Activated T-helper 1 cell treated with Interleukin-2 at 50 U/mL for 16 hours (primary cell): ENCODE results near the gene STMND1.

Experiments
- DNase-seq: peaks from one replicate; pipeline ENCODE4 v3.0.0-alpha.2; 2020; ENCODE audit warnings: low read depth

Gene STMND1

DNA sequence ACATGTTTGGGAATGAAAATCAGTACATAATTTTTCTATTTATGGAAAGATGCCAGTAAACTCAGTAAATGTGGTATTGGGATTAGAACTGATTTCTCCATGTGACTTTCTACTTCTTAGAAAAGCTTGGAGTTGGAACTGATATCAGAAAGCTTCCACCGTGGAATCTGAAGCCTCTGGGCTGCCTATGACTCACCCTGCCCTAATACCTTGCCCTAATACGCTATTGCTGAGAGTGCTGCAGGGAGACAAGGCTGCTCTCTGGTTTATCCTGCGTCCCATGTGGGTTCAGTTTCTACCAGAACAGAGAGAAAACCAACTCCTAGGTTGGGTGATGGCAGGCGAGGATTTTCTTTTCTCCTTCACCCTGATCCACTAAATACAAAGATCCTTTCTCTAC lies 3.3 kb upstream of the STMND1 start:
- no peak for DNase-seq

DNA sequence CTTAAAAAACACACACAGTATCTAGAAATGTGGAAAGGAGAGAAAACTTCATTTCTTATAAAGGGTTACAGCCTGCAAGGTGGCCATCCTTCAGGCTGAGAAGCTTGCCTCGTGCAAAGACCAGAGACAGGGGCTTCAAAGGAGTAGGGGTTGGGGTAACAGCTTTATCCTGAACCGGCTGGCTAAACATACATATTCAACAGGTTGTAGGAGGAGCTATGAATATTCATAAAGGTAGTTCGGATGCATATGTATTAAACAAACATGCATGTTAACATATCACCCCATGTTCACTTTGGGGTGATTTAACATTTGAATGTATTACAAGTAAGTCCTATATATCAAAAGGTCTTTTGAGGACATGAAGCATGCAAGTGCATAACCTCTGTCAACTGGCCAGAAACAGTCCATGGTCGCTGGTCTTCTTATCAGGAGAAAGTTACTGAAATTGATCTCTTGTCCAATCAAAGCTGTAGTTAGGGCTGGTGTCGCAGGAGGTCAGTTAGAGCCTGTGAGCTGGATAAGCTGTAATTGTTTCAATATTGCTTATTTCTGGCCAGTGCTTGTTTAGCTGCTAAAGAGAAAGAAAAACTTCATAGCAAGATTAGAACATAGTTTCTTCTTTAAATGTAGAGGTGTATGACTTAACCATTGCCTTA lies 2.3 kb upstream of the STMND1 start:
- DNase-seq: no peak

DNA sequence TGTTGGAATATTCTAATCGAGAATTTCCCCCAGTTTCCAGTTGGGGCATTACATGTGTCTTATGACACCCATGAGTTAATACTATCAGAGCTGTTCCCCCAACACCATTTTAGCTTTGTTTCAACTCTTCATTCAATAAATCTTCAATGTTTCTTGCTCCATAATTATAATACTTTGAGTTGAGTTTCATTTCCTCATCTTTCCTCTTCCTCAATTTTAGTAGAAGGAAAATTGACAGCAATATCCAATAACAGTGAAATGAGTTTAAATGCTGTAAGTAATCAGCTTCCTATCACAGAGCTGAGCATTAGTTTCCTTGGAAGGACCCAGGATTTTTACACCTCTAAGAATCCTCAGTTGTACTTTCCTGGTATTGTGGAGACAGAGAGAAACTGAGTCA lies 1.0 kb upstream of the STMND1 start:
- DNase-seq: no peak

DNA sequence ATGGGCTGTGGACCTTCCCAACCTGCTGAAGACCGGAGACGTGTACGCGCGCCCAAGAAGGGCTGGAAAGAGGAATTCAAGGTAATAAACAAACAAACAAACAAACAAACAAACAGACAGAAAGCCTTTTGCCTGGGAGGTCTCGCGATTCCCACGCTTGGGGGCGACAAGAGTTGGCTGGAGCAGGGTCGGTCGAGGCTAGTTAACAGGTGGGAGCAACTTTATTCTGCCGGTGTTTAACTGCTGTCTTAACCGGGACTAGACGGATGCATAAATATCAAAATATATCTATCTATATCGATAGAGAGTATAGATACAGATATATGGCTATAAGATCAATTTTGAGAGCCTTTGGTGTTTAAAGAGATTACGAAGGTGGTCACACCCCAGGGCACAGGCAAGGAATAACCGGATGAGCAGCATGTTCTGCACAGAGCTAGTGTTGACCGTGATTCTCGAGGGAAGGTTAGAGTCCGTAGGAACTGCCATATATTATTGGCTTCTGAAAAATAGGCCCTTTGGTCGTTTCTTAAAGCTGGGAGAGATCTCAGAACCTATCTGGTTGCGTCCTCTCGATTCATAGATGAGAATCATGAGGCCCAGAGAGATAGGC lies 514 bp downstream of the STMND1 start:
- no peak for DNase-seq

DNA sequence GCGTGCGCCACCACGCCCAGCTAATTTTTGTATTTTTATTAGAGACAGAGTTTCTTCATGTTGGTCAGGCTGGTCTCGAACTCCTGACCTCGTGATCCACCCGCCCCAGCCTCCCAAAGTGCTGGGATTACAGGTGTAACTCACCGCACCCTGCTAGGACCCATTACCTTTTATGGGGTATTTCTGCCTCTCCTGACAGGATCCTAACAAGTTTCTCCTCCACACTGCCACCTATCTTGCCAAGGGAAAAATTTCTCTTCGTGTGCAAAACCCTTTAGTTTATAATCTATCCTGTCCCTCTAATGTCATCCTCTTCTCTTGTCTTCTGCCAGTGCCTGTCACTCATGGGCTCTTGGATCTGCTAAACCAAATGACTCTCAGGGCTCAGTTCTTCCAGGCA lies 1.9 kb downstream of the STMND1 start:
- no peak for DNase-seq

DNA sequence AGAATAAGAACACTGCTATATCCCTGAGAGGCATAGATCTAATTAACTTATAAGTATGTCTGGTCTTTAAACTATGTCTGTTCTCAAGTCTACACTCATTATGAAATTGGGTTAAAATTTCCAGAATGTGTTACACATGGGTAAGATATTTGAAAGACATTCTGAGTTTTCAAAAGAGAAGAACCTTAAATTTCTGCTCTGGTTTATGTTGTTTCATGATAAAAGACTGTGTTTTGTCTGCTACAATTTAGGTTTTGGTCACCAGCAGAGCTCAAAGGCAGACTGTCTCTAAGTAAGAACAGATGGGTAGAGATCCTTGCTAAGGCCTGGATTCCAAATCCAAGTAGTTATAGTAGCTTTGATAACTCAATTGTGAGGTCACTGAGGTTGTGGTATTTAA lies 6.0 kb downstream of the STMND1 start:
- no peak for DNase-seq

DNA sequence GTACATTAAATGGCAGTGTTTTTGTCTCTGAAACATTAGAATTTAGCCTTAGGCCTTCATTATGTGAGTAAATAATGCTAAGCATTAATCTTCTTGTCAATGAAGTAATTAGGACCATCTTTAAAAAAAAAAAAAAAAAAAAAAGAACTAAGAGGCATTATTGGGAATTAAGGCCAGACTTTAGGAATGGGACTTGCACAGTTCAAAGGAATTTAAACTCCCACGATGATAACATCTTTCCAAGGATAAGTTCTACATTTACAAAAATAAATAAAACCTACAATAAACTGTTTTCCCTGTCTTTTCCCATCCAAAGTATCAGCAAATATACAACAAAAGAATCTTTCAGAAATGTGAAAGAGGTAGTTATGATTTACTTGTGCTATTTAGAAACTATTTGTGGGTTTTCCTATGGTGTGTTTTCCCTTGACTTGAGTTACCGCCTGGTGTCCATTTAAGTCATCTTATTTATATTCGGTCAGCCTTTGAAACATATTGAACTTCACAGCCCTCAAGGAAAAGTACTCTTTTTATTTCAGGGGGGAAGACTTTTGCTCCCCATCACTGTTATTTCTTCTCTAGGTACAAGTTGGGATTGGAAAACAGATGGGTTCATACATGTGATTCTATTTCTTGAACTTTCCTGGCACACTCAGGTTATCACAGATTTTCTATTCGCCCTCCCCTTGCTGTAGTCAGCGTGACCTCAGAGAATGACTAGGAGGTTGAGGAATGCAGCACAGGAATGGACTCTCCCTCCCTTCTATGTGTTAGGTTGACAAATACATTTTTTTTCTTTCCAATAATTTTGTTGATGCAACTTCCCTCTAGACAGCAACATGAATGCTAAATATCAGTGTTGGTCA lies 13.6 kb downstream of the STMND1 start:
- DNase-seq: no peak

DNA sequence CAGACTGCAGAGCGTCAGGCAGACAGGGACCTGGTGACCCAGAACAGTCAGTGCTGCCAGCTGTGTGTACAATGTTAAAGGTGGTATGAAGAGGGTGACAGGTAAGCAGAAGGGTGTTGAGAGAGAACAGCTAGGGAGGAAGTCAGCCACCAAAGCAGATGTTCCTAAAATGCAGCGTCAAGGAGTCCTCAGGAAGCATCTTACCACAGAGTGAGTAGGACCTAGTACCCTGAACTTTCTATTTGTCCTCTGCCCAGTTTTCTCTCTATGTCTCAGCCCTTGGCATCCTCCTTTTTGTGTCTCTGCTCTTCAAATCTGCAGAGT lies 14.2 kb downstream of the STMND1 start:
- no peak for DNase-seq

DNA sequence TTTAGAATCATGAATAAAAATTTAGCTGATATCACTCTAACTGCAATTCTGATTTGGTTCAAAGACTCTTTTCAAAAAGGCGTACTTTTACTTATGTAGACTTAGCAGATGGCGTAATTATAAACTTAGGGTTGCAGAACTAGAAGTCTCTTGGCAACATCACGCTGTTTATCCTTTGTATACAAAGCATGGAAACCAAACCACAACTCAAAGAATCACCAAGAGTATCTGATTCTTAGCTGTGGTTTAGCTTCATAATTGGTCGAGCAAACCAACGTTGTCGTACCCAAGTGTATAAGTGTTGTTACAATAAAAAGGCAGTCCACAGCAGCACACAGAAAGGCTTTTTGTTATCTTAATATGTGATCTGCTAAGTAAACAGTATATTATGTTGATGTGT lies 18.2 kb downstream of the STMND1 start:
- DNase-seq: no peak

DNA sequence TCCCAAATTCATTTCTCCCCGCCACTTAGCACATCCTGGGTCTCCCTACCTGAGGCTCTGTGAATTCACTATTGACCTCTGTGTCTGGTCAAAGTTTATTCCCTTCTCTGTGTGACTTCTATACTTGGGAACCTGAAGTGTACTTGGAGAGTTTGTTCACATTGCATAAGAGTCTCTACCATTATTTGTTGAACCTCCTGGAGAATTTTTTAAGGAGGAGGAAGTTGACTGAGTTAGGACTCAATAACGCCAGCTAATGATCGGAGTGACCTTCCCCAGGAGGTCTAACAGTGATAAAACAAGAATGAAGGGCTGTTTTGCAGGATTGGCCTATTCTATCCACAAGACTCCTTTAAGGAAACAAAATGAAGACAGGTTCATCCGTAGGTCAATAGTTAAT lies 23.6 kb downstream of the STMND1 start:
- DNase-seq: no peak

DNA sequence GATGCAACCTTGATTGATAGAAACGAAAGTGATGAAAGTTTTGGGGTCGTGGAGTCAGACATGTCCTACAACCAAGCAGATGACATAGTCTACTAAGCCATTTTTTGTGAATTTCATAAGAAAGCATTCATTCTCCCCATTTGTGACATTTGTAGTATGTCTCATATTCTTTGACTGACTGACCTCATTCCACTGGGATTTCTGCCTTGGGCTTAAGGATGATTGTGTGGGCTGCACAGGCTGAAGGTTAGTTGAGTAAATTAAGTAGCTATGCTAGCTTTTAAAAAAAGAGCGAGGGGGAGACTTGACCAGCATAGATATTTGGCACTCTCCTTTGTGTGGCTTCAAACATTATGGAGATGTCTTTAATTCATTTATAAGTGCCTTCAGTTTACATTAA lies 28.9 kb downstream of the STMND1 start:
- DNase-seq: no peak

DNA sequence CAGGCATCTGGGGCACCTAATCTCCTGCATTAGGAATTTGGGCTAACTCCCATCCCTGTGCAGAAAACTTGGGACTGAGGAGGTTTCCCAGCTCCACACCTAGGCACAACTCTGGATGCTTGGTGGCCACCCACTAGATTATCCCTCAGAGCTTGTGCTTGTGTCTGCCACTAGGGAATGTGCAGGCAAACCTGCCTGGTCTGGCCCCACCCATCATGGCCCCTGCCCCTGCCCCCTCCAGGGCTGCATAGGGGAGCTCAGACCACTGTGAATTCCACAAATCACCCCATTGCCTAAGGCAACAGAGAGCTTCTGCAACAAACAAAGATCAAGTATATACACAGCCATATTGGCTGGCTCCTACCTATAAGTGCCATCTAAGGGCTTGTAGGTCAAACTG lies 31.1 kb downstream of the STMND1 start:
- no peak for DNase-seq

DNA sequence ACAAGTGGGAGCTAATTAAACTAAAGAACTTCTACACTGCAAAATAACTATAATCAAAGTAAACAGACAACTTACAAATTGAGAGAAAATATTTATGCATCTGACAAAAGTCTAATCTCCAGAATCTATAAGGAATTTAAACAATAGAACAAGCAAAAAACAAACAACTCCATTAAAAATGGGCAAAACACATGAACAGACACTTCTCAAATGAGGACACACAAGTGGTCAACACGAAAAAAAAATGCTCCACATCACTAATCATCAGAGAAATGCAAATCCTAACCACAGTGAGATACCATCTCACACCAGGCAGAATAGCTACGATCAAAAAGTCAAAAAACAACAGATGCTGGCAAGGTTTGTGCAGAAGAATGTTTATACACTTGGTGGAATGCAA lies 36.2 kb downstream of the STMND1 start:
- DNase-seq: no peak

DNA sequence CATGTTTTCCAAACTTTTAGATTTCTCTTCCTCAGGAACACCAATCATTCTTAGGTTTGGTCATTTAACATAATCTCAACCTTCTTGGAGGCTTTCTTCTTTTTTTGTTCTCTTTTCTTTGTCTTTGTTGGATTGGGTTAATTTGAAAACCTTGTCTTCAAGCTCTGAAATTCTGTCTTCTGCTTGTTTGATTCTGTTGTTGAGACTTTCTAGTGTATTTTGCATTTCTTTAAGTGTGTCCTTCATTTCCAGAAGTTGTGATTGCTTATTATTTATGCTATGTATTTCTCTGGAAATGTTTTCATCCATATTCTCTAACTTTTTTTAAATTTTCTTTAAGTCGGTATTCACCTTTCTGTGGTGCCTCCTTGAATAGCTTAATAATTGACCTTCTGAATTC lies 42.2 kb downstream of the STMND1 start:
- DNase-seq: no peak

DNA sequence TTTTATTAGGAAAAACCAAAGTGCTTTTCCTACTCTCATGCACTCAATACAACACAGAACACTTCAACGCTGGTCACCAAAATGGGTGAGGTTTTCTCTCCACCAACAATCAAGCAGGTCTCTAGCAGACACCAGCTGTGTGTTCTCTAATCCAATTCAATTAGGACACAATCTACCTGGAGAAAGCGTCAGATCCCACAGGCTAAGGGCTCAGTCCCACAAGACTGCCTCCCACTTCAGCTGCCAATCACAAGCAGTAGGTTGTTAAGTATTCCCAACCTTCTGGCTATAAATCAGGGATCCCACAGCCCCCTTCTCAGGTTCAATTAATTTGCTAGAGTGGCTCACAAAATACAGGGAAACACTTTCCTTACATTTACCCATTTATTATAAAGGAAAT lies 47.7 kb downstream of the STMND1 start:
- DNase-seq: no peak

DNA sequence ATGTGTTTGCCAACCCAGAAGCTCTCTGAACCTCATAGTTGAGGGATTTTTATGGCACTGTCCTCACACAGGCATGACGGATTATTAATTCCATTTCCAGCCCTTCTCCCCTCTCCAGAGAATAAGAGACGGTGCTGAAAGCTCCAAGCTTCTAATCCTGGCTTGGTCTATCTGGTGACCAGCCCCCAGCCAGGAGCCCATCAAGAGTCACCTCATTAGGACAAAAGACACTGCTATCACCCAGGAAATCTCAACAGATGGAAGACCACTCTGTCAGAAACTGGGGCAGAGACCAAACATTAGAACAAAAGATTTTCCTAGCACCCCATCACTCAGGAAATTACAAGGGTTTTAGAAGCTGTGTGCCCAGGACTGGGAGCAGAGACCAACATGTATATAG lies 48.2 kb downstream of the STMND1 start:
- no peak for DNase-seq

DNA sequence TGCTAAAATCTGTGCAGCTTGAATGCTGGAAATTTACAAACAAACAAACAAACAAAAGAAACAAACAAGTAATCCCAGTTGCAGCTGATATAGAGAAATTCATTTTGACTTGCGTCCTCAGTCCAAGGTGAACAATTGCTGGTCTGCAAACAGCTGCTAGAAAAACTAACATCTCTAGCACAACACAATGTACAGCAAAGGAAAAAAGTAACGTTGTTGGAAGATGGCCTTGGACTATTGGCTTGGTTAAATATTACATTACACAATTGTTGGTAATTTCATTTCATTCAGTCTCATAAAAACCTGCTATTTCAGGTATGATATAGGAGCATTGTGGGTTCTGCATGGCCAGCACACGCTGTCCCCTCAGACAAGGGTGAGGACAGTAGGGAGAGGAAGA lies 50.0 kb downstream of the STMND1 start:
- no peak for DNase-seq

DNA sequence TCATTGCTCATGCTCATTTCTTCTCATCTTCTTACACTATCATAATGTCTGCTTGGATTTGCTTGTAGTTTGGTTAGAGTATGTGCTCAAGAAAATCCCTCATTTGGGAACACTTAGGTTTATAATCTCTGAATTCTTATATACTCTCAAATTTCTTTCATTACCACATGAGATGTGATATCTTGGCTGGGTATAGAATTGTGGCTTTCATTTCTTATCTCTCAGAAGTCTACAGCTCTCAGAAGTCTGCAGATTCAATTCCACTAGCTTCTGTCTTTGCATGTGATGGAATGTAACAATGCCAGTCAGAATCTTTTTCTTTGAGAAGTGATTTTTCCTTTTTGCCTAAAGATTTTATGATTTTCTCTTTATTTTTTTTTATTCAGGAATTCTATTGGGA lies 50.9 kb downstream of the STMND1 start:
- no peak for DNase-seq

DNA sequence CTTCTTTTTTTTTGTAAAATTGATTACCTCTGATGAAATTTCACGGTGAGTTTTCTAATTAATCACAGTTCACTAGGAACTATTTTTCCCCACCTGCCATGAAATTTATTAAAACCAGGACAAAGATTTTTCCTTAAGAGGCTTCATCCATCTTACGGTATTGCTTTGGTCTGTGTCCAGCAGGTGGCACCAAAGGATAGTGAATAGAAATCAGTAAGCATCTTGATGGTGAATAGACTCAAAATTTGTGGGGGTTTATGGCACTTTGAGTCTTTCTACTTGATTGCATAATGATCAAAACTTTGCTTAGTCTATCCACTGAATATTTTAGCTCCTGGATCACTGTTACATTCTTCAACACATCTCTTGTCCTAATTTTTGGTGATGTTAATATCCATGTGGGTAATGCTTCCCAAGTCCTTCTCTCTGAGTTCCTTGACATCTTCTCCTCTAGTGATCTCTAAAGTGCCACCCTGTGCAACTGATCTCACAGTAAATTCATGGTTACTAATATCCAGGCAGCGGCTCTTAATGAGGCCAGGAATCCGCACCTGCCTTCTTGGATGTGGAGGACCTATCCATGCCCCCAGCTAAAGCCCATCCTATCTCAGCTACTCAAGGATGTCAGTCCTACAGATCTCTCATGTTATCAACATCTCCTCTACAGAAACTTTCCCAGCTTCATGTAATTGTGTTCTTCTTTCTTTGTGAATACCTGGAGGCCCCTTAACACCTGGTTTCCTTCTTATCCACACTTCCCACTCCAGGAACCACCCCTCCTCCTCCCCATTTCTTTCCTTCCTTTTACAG lies 54.5 kb downstream of the STMND1 start:
- peak; percentile 7 for DNase-seq

DNA sequence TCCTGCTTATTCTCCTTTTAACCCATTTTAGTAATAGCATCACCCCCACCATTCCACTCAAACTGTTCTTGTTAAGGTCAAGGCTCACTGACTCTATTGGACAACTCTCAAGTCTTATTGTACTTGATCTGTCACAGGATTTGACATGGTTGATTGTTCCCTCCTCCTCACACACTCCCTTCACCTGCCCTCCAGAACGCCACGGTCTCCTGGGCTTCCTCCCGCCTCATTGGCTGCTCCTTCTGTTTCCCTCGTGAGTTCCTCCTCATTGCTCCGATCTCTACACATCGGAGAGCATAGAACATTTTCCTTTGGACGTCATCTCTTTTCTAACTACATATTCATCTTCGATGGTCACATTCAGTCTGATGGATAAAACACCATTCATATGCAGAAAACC lies 55.1 kb downstream of the STMND1 start:
- no peak for DNase-seq

DNA sequence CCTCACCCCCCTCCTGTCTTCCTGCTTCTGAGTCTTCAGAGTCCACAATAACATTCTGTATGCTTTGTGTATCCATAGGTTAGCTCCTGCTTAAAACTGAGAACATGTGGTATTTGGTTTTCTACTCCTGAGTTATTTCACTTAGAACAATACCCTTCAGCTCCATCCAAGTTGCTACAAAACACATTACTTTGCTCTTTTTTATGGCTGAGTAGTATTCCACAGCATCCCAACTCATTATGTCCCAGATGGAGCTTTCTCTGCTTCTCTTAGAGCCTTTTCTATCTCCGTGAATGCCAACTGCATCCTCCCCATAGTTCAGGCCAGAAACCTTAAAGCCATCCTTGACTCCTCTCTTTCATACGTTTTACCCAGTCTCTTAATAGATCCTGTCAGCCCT lies 55.8 kb downstream of the STMND1 start:
- DNase-seq: no peak

DNA sequence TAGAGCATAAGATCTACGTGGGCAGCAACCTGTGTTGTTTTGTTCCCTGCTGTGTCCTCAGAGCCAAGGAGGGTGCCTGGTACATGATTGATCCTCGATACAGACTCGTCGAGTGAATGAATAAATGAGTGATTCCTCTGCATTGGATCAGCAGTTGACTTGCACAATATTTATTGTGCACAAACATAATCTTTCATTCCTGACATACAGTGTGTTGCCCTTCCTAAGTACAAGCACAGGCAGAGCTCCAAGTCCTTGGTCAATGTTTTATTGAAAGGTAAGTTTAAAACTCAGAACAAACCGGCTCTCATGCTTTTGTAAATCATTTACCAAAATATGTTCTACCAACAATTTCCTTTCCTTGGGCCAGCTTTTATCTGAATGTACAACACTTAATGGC lies 57.4 kb downstream of the STMND1 start:
- no peak for DNase-seq

DNA sequence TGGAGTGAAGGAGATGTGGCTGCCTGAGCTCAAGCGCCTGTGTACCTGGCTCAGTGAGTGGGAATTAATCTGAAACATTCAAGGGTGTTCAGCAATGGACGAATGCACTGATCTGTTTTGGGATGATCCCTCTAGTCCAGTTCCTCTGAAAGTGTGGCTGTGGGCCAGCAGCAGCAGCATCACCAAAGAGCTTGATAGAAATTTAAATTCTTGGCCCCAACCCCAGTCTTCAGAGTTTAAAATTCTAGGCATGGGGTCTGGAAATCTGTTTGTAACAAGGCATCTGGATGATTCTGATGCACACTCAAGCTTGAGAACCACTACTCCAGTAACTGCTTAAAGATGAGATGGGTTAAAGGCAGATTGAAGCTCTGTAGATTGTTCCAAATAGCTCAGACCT lies 59.2 kb downstream of the STMND1 start:
- no peak for DNase-seq
